Upper lobe of right lung (tissue), 1 donor: ENCODE results near the gene GAS2L1. TPM values are rescaled to one million over a fixed set of nuclear protein-coding genes. Genes with fewer than 3 reads are reported as not detected.

Experiments
- ATAC-seq: fragments of 200-7000 bp; cut with Tn5 transposase; one replicate; pipeline ENCODE4 v1.9.1; 2020; ENCODE audit warnings: mild to moderate bottlenecking, moderate library complexity
- DNase-seq: peaks from one replicate; pipeline ENCODE4 v3.0.0-alpha.2; 2020
- H3K27ac ChIP-seq: fragments of 200-600 bp; one replicate; pipeline ENCODE4 v1.8.0; 2022
- H3K27me3 ChIP-seq: fragments of 200-600 bp; one replicate; pipeline ENCODE4 v1.8.0; 2022; ENCODE audit warnings: mild to moderate bottlenecking
- H3K36me3 ChIP-seq: fragments of 200-600 bp; one replicate; pipeline ENCODE4 v1.8.0; 2022
- H3K4me1 ChIP-seq: fragments of 200-600 bp; one replicate; pipeline ENCODE4 v1.8.0; 2022
- H3K4me3 ChIP-seq: fragments of 200-600 bp; one replicate; pipeline ENCODE4 v1.8.0; 2022; ENCODE audit warnings: mild to moderate bottlenecking
- H3K9me3 ChIP-seq: fragments of 200-600 bp; one replicate; pipeline ENCODE4 v1.8.0; 2022
- CTCF ChIP-seq: fragments of 200-600 bp; IDR thresholded peaks from one replicate; pipeline ENCODE4 v1.8.0; 2022; ENCODE audit warnings: antibody characterized with exemption
- intact Hi-C: fragments of 100-400 bp; cut with DNase I; formaldehyde crosslinking; loops from one replicate; pipeline ENCODE4 v1.11.0; 2022
- total RNA-seq: library from RNA; stranded (reverse); fragmentation: NEBNext Ultra II Directional; extraction: Animal tissue kit (Norgen Biotek cat#: 25700); gene quantifications from one replicate; pipeline ENCODE4 v1.2.1, GENCODE V29; 2021
- donor health status: DM: no; HTN: yes; CAD: no; lungs with severe emphysema.

Gene GAS2L1
- total RNA-seq, 1 donor from 2014 or later = 27.2 TPM

- H3K4me1 ChIP-seq = peaks cover 61% of the 10 kb centered on the region
- no peaks in the 10 kb centered on the region for H3K9me3 ChIP-seq
- DNase-seq (peak; percentile 67), ATAC-seq (no peak)
- no peak overlapping the region for H3K4me3 ChIP-seq
- no peaks in the 10 kb centered on the region for H3K36me3 ChIP-seq
- TF ChIP-seq CTCF = no peak
- no peak overlapping the region for H3K27ac ChIP-seq
- intact Hi-C loops = no loop called here
- peaks cover 29% of the 10 kb centered on the region for H3K27me3 ChIP-seq
Observed at GRCh38 chr22:29312218-29313125, 6.0 kb downstream of the GAS2L1 start.

GRCh38 chr22:29313126-29313575 is 6.7 kb downstream of the GAS2L1 start:
- H3K36me3 ChIP-seq = no peaks in the 10 kb centered on the region
- no peak overlapping the region for H3K27ac ChIP-seq
- peak; percentile 62 for TF ChIP-seq CTCF
- no peaks in the 10 kb centered on the region for H3K9me3 ChIP-seq
- H3K4me1 ChIP-seq = peaks cover 57% of the 10 kb centered on the region
- peak; percentile 67 for DNase-seq
- H3K27me3 ChIP-seq = peaks cover 29% of the 10 kb centered on the region
- peak; percentile 43 for ATAC-seq
- intact Hi-C loops = no loop called here
- no peak overlapping the region for H3K4me3 ChIP-seq

GRCh38 chr22:29313576-29314466 is 7.4 kb downstream of the GAS2L1 start:
- no peaks in the 10 kb centered on the region for H3K36me3 ChIP-seq
- DNase-seq (peak; percentile 57), ATAC-seq (no peak)
- no peak overlapping the region for H3K4me3 ChIP-seq
- H3K4me1 ChIP-seq = peaks cover 51% of the 10 kb centered on the region
- TF ChIP-seq CTCF = no peak
- H3K27me3 ChIP-seq = peaks cover 29% of the 10 kb centered on the region
- intact Hi-C loops = no loop called here
- no peaks in the 10 kb centered on the region for H3K9me3 ChIP-seq
- no peak overlapping the region for H3K27ac ChIP-seq

GRCh38 chr22:29314537-29315285 is 8.3 kb downstream of the GAS2L1 start:
- intact Hi-C loops = no loop called here
- TF ChIP-seq CTCF = no peak
- Histone ChIP-seq H3K4me3 (peak overlapping the region; percentile 21), H3K27ac (no peak overlapping the region), H3K4me1 (peaks cover 42% of the 10 kb centered on the region), H3K9me3 (no peaks in the 10 kb centered on the region), H3K36me3 (no peaks in the 10 kb centered on the region), H3K27me3 (peaks cover 29% of the 10 kb centered on the region)
- ATAC-seq = no peak
- DNase-seq = peak; percentile 65
